HG03575 (cell line): ENCODE measurements around the gene TAF1D.
A peak's percentile ranks its signal among the peaks of the same experiment; 100 is the strongest.
"Not testable (repeated sequence)": the region's sequence is repeated elsewhere in the genome, so short reads cannot be mapped to it uniquely, and the experiment has no call there.

Experiments used
- ATAC-seq: cut with Tn5 transposase; IDR thresholded peaks from one replicate; pipeline ENCODE4 v1.9.1; 2021; ENCODE audit not compliant: unreplicated experiment, insufficient number of reproducible peaks, low FRiP score; ENCODE audit errors: extremely low read depth

The TAF1D gene, protein sequence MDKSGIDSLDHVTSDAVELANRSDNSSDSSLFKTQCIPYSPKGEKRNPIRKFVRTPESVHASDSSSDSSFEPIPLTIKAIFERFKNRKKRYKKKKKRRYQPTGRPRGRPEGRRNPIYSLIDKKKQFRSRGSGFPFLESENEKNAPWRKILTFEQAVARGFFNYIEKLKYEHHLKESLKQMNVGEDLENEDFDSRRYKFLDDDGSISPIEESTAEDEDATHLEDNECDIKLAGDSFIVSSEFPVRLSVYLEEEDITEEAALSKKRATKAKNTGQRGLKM

DNA sequence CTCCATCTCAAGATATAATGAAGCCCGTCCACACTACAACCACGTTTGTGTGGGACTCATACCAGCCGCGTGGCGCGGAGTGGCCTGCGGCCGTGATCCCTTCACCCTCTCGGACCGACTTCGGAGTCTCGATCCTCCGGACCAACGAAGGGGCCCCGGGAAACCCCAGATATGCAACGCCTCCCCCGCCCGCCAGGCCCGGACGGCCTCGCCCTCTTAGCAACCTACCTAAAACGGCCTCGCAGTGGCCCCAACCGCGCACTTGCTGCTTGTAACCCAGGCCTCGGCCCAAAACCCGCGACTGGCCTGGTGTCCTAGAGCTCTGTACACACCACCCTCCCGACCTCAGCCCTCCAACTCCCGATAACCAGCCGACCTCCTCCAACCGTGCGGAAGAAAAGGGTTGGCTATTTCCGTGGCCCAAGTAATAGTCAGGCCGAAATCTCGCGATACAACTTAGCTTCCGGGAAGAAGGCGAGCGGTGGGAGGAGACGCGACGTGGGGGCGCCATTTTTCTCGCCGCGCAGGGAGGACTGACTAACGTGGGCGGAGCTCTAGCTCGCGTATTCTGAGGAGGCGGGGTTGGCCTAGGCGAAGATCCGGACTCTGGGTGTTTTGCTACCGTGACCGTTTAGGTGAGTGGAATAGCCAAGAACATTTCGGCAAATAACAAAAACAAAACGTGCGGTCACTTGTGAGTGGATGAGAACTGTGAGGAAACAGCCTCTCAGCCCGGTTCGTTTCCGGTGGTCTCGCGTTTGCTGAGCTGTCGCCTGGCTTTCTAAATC, at the start of gene TAF1D, which contains the start of gene C11orf54:
TSS of gene TAF1D (minus strand) at position 402 of the 788 bp plus-strand sequence. CDS start 2,191 bp downstream, outside the sequence.
TSS of gene C11orf54 (plus strand) at position 579 of the 788 bp plus-strand sequence. CDS start 5,722 bp downstream, outside the sequence.
- ATAC-seq = peak; percentile 72

DNA sequence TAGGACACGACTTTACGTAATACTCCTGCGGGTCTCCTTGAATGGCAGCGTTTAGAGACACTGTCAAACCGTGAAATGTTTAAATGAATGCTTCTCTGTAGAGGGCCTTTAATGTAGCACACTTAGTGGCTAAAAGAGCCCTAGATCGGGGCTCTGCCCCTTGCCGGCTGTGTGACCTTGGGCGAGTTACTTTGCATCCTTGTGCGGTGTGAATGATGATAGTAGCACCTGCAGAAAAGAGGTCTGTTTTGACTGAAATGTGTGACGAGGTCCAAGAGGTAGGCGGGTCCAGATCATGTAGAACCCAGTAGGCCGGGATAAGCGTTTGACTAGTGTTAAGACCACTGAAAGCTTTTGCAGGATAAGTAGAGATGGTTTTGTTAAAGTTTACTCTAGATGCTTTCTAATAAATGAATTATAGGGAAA, 43.7 kb upstream of the TAF1D start:
- ATAC-seq = peak; percentile 22

DNA sequence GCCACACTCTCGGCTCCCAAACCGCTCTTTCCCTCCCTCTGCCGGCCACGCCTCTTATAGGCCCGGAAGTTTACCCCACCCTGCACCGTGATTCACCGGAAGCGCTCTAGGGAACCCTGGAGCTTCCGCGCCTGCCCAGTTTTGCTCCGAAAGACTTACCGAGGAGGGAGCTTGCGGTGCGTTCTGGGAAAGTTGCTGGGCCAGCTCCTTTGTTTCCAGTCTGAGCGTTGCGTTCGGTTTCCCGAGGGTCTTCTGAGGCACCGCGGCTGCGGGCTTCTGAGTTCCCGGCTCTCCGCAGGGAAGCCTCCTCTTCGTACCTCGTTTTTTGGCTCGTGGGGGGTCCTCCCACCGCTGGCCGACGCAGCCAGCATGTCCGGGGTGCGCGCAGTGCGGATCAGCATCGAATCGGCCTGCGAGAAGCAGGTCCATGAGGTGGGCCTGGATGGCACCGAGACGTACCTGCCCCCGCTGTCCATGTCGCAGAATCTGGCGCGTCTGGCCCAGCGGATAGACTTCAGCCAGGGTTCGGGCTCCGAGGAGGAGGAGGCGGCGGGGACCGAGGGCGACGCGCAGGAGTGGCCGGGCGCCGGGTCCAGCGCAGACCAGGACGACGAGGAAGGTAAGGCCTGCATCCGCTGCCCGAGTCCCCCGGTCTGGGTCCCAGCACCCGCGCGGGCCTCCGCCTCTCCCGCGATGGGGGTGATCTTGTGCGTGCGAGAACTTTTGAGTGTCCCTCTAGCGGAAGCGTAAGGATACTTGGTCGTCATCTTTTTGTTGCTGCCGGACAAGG, 43.0 kb upstream of the TAF1D start, which contains the start of gene MED17:
TSS of gene MED17 (plus strand) at position 138 of the 790 bp plus-strand sequence. CDS start at position 370, 232 bp downstream.
- peak; percentile 91 for ATAC-seq

DNA sequence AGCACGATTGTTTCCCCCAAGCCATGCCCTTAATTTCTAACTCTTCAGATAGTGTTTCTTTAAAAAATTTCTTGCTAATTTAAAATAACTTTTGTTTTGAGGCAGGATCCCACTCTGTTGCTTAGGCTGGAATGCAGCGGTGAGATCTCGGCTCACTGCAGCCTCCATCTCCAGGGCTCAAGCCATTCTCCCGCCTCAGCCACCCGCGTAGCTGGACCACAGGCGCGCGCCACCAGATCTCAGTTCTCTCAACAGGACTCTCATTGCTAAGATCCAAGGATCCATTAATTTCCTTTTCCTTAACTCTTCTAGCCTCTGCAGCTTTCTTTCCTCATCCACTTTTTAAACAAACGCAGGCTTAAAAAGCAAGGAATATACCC, 42.5 kb upstream of the TAF1D start:
- ATAC-seq = peak; percentile 11

DNA sequence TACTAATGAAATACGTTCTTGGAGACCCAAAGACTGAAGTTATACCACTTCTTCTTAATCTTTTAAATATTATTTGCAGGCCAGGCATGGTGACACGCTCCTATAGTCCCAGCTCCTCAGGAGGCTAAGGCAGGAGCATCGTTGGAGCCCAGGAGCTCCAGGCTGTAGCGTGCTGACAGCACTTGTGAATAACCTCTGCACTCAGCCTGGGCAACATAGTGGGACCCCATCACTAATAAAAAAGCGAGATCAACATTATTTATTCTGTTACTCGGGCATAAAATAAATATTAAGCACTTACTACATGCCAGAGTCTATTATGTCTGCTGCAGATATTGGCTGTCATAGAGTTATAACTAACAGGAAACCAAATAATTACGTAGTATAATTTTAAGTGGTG, 42.1 kb upstream of the TAF1D start:
- ATAC-seq = no peak

DNA sequence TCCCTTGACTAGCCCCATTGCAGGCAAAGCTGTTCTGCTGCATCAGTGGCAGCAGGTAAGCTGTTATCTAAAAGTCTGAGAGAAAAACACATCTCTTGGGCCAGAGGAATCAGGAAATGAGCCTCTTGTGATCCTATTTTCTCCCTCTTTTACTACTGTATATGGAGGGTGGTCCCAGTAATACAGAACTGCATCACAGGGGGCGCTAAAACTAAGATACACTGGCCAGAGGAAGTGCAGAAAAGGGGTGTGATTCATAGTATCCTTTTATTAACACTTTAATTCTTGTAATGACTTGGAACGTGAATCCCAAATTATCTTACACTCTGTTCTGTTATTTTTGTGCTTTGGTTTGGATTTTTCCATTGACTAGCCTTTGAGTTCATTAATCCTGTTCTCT, 34.0 kb upstream of the TAF1D start:
- no peak for ATAC-seq

DNA sequence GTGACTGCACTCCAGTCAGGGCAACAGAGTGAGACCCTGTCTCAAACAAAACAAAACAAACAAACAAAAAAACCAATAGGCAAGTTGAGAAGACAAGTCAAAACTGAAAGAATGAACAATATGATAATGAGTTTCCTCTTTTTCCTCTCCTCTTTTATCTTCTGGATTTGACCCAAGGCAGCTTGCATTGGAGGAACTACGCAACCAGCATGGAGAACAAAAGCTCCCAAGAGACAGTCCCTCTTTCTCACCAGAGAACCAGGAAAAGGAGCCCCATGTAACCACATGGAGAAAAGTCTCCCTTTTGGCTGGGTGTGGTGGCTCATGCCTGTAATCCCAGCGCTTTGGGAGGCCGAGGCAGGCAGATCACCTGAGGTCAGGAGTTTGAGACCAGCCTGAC, 33.3 kb upstream of the TAF1D start:
- ATAC-seq = not testable (repeated sequence)

DNA sequence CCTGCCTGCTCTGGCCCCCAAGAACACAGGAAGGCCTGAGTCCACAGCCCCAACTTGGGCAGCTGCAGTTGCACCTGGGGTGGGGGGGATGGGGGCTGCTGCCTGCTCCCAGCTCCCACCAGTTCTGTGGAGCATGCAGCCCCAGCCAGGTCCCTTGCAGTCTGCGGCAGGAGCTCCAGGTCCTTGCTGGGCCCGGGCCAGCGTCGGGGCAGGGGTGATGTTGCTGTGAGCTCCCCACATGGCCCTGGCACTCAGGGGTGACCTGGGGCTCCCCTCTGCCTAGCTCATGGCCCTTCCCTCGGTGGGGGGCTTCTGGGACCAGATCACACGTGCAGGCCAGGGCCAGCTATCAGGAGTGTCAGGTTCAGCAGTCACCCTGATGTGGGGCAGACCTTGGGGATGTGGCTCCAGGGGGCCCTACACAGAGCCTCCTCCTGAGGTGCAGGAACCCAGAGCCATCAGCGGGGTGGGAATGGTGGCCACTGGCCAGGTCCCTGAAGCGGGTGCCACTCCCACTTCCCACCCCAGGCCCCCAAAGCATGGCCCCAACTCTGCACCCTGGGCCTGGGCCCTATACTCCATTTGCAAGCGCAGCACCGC, 32.4 kb upstream of the TAF1D start:
- no peak for ATAC-seq

DNA sequence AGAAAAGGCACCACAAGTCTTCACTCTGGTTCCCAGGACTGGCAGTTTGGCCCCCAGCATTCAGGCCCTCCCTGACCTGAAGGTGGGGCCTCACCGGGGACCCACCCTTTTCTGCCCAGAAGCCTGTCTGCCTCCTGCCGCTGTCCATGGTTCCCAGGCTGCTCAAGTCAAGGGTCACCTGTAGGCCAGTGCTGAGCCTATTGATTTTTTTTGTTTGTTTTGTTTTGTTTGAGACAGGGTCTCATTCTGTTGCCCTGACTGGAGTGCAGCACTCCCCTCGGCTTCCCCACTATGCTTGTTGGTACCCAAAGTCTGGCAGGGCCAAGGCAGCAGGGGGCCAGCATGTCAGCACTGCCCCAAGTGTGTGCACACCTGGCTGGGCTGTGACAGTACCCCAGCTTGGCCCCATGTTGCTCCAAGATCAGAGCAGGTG, 31.8 kb upstream of the TAF1D start:
- no peak for ATAC-seq

DNA sequence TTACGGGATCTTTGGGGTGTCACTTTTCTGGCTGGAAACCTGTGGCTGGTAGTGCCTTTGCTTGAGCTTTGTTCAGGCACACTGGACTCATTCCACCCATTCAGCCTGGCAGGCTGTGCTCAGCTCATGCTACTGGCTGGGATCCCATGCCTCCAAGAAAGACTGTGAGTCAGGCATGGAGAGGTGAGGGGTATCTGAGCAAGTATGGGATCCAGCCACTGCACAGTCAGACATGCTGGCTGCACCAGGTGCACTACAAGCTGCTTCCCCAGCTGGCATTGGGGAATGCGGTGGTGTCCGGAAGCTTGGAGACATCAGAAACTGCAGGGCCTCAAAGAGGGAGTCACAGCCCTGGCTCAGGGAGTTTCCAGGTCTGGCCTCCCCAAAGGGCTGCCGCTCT, 30.8 kb upstream of the TAF1D start:
- ATAC-seq = no peak

DNA sequence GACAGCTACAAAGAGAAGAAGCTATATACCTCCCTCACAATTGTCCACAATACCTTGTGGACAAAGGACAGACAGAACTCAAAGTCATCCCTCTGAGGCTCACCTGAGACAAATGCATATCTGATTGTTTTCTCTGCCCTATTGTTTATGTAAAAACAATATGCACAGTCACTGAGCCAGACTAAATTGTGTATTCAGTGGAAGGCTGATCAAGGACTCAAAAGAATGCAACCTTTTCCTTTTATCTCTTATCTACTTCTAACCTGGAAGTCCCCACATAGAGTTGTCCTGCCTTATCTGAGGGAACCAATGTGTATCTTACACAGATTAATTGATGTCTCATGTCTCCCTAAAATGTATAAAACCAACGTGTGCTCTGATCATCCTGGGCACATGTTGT, 28.9 kb upstream of the TAF1D start:
- no peak for ATAC-seq

DNA sequence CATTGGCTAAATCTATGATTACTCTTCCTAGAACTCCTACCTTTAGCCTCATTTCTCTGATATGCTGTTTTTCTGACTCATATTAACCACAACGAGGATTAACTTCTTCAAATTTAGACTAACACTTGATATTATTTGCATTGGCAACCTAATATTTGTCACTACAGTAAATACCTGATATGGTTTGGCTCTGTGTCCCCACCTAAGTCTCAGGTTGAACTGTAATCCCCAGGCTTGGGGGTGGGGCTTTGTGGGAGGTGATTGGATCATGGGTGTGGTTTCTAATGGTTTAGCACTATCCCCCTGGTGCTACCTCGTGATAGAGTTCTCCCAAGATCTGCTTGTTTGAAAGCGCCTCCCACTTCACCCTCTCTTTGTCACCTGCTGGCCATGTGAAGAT, 25.7 kb upstream of the TAF1D start:
- no peak for ATAC-seq

DNA sequence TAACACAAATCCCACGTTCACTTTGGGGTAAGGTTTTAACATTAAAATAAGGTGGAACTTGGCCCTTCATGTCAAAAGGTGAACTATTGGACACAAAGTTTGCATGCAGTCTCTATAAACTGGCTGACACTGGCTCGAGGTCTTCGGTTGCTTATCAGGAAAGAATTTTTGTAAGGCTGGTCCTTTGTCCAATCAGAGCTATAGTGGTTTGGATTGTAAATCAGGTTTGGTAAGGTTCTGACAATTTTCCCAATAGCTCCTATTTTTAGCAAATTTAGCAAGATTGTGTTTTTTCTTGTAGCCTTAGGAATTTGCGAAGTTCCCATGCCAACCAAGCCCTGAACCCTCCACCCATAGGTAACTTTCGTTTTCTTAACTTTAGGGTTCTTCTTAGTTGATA, 25.2 kb upstream of the TAF1D start:
- ATAC-seq = no peak

DNA sequence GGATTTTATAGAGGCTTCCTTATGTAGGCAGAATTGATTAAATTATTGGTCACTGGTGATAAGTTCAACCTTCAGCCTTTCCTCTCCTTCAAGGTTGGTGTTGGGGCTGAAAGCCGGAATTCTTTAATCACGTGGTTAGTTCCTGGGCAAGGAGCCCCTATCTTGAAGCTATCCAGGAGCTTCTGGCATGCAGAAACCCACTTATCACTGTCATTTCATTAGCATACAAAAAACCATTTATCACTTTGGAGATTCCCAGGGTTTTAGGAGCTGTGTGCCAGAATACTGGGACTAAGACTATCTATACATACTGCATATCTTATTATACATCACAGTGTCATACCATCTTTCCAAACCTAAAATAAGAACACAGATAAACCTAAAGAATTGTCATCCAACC, 24.3 kb upstream of the TAF1D start:
- no peak for ATAC-seq

DNA sequence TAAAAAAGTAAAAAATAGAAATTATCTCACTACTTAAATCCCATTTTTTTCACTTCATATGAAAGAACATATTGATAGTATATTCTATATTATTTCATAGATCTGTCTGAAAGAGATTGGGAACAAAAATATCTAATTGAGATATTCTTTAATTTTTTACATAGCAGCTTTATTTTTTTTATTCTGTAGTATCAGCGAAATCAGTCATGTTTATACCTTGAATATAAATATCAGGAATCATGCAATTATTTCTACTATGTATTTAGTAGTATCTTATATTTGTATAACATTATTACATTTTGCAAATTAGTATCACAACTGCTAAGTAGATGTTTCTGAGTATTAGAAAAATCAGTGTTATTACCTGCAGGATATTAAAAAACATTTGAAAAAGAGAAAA, 20.6 kb upstream of the TAF1D start:
- ATAC-seq = no peak

DNA sequence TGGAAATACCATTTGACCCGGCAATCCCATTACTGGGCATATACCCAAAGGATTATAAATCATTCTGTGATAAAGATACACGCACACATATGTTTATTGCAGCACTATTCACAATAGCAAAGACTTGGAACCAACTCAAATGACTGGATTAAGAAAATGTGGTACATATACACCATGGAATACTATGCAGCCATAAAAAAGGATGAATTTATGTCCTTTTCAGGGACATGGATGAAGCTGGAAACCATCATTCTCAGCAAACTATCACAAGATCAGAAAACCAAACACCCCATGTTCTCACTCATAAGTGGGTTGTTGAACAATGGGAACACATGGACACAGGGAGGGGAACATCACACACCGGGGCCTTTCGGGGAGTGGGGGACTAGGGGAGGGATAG, 17.8 kb upstream of the TAF1D start:
- ATAC-seq = not testable (repeated sequence)

DNA sequence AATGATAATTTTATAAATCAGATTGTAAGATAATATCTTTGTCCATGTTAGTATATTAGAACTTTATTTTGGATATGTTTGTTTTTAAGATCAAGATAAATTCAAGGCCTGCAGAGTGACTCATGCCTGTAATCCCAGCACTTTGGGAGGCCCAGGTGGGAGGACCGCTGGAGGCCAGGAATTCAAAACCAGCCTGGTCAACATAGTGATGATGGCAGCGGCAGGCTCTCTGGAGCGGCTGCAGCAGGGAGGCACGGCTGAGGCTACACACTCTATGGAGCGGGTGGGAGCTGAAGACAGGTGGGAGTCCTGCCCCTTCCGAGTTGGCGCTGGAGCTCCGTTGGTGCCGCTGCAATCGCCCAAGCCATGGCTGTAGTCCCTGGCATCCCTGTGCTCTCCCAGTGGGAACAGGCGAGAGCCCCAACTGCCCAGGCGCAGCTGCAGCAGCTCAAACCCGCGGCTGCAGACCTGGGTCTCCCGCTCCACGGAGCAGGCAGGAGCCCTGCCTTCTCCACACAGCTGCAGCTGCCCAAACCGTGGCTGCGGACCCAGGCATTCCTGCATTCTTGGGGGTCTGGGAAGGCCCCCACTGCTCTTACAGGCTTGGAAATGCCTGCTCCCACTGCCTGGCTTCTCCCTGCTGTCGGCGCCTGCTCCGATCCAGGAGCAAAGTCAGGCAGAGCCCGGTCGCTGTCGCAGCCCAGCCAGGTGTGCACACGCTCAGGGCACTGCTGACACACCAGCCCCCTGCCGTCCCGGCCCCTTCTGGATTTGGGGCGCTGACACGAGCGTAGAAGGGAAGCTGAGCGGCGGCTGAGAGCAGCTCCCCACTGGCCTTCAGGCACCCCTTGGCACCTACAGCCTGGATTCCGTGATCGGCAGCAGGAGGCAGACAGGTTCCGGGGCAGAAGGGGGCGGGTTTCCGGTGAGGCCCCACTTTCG, 16.9 kb upstream of the TAF1D start:
- ATAC-seq = no peak

DNA sequence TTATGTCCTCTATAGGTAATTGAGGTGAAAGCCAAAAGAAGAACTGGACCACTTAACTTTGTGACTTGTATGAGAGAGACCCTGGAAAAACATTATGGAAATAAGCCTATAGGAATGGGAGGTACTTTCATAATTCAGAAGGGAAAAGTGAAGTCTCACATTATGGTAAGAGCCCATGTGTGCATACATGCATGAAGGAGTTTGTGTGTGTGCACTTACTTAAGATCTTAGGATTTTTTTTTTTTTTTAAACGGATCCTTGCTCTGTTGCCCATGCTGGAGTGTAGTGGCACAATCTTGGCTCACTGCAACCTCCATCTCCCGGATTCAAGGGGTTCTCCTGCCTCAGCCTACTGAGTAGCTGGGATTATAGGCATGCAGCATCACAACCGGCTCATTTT, 16.0 kb upstream of the TAF1D start:
- no peak for ATAC-seq
